ENCODE measurements around the gene MN1. TPM values are rescaled to one million over a fixed set of nuclear protein-coding genes. Genes with fewer than 3 reads are reported as not detected.
A peak's percentile ranks its signal among the peaks of the same experiment; 100 is the strongest.

MN1 gene
- total and polyA plus RNA-seq, 2 of the 8 experiments (the other 6 are each of a cell fraction or from before 2014, with no cell fraction given): 3.1 to 4.9 TPM

- Histone ChIP-seq H3K79me2 (ENCODE audit: control insufficient read depth in 1 of 2, insufficient read depth in 2 of 2, low read length in 2 of 2) (no peaks in the 10 kb centered on the region), H4K20me1 (replicated peaks in 1 of 2; ENCODE audit: control insufficient read depth in 1 of 2, insufficient read depth in 2 of 2, low read length in 2 of 2) (no peaks in the 10 kb centered on the region), H2AFZ (ENCODE audit: low read length) (no peak overlapping the region)
Observed at GRCh38 chr22:27774200-27774599, 27.4 kb downstream of the MN1 start.

More at GRCh38 chr22:27774200-27774599, 27.4 kb downstream of the MN1 start:
- H3K36me3 ChIP-seq (ENCODE audit: control insufficient read depth in 2 of 4, insufficient read depth in 4 of 4, low read length in 3 of 4): no peaks in the 10 kb centered on the region
- no peak for TF ChIP-seq SRF (IDR thresholded peaks at IDR 0.05; ENCODE audit: low read depth, low read length)
- 0 out of 4 replicates have a peak, but pooled peaks of 1 of the 2 experiments have one; percentile 24 for TF ChIP-seq HDAC2 (IDR thresholded peaks at IDR 0.05; ENCODE audit: borderline replicate concordance in 1 of 2, low read depth in 2 of 2, low read length in 2 of 2)
- peak in 1 of 3 experiments; percentile 10; a peak in 1 of 4 replicates for TF ChIP-seq CTCF (IDR thresholded peaks at IDR 0.05; ENCODE audit: control extremely low read depth in 1 of 3, insufficient read depth in 1 of 3, low read depth in 1 of 3, low read length in 3 of 3)
- TF ChIP-seq SP1 (IDR thresholded peaks at IDR 0.05; ENCODE audit: low read depth, low read length): no peak
- TF ChIP-seq SAP30 (IDR thresholded peaks at IDR 0.05; ENCODE audit: insufficient read depth, insufficient replicate concordance, low read length): no peak
- peak; percentile 44; the same call in 1 of the 2 replicates for TF ChIP-seq KDM1A (IDR thresholded peaks at IDR 0.05; ENCODE audit: borderline replicate concordance, low read length)
- no peak overlapping the region for H2AK5ac ChIP-seq (ENCODE audit: low read depth, low read length)
- no peak for DNase-seq (ENCODE audit: low read depth in 1 of 2, low spot score in 2 of 2)
- H3K9ac ChIP-seq (replicated peaks in 1 of 4; ENCODE audit: extremely low read depth in 1 of 4, low read depth in 3 of 4, low read length in 3 of 4): no peak overlapping the region
- peak overlapping the region; percentile 44 for H3K4ac ChIP-seq (replicated peaks; ENCODE audit: insufficient read length, low read depth, low read length)
- peak overlapping the region; percentile 46; the same call in 1 of the 2 replicates for H2BK12ac ChIP-seq (ENCODE audit: low read depth, low read length)
- 0 out of 2 replicates have a peak overlapping the region, but pooled peaks have one; percentile 19 for H2BK15ac ChIP-seq (ENCODE audit: low read length)
- H3K4me3 ChIP-seq (ENCODE audit: extremely low read depth in 1 of 4, insufficient read depth in 2 of 4, low read depth in 3 of 4, low read length in 4 of 4): no peak overlapping the region
- ChIA-PET CTCF (ENCODE audit: partially characterized antibody) (interaction anchor here (1.4 to 3.7 kb wide), 3 partner anchors 19 to 31 kb away, joined by 3 to 13 read pairs (median 3); no protein-coding TSS in a partner anchor), POLR2A (ENCODE audit: partially characterized antibody) (interaction anchor here (1.0 to 1.2 kb wide), 2 partner anchors 10 to 17 kb away, joined by 3 read pairs; no protein-coding TSS in a partner anchor)
- H3K23me2 ChIP-seq (ENCODE audit: low read depth, low read length): no peaks in the 10 kb centered on the region; the same call in 1 of the 2 replicates
- 0 out of 2 replicates have a peak overlapping the region, but pooled peaks have one; percentile 21 for H2BK5ac ChIP-seq (ENCODE audit: low read depth, low read length)
- H2BK120ac ChIP-seq (replicated peaks; ENCODE audit: low read depth, low read length): no peak overlapping the region
- H3K4me1 ChIP-seq (replicated peaks in 1 of 4; ENCODE audit: control insufficient read depth in 3 of 4, insufficient read depth in 4 of 4, low read length in 3 of 4): peaks cover 3 to 27% (median 18%) of the 10 kb centered on the region in 4 experiments
- H3K27ac ChIP-seq (ENCODE audit: low read depth, low read length): no peak overlapping the region
- peak overlapping the region; percentile 68 for H4K91ac ChIP-seq (replicated peaks; ENCODE audit: insufficient read length, low read length)
- no peak overlapping the region for H3K4me2 ChIP-seq (ENCODE audit: insufficient read depth in 1 of 2, low read depth in 2 of 2, low read length in 2 of 2)
- H4K8ac ChIP-seq (ENCODE audit: extremely low read depth, insufficient read depth, low read length): no peak overlapping the region
- WGBS, 2 experiments (ENCODE audit: extremely low coverage in 1 of 2, insufficient coverage in 1 of 2, insufficient read length in 1 of 2, insufficient replicate concordance in 2 of 2, low coverage in 1 of 2, low lambda C conversion rate in 2 of 2, missing lambda C conversion rate in 1 of 2): 81% methylated on average over 9 of the region's 9 CpGs; no CpG with 5 or more reads in 1 of the 2 experiments
- FAIRE-seq: no peak
- H3K23ac ChIP-seq (ENCODE audit: insufficient read length): no peak overlapping the region
- H3K9me3 ChIP-seq (ENCODE audit: insufficient read depth in 2 of 2, low read depth in 1 of 2, low read length in 1 of 2): no peaks in the 10 kb centered on the region
- H3K18ac ChIP-seq (ENCODE audit: extremely low read depth, low read length): peak overlapping the region; percentile 62; the same call in 1 of the 2 replicates
- no peak overlapping the region for H4K5ac ChIP-seq (ENCODE audit: insufficient read length, low read depth, low read length)
- no peaks in the 10 kb centered on the region; the same call in 1 of the 2 replicates for H3K79me1 ChIP-seq (ENCODE audit: low read depth, low read length)
- no peak overlapping the region for H3K14ac ChIP-seq (ENCODE audit: insufficient read length)
- H3K56ac ChIP-seq (replicated peaks; ENCODE audit: insufficient read length, low read depth, low read length): no peak overlapping the region
- no peaks in the 10 kb centered on the region; a peak in 1 of 7 replicates for H3K27me3 ChIP-seq (replicated peaks in 1 of 4; ENCODE audit: control insufficient read depth in 3 of 4, extremely low read depth in 1 of 4, insufficient read depth in 3 of 4, low read length in 3 of 4)
- 0 out of 2 replicates have a peak overlapping the region, but pooled peaks have one; percentile 72 for H2BK20ac ChIP-seq (ENCODE audit: low read length)
